ENCODE results near the gene KRTAP20-1.

KRTAP20-1 gene

GRCh38 chr21:30638686-30639085 lies 22.5 kb downstream of the KRTAP20-1 start:
- H3K36me3 ChIP-seq, result no peaks in the 10 kb centered on the region
- no peak overlapping the region for H3K4me3 ChIP-seq
- H4K20me1 ChIP-seq, result no peaks in the 10 kb centered on the region
- no peak overlapping the region for H3K27ac ChIP-seq
- peak; percentile 48; the same call in 1 of the 2 replicates for TF ChIP-seq Cebpa-rat (IDR thresholded peaks at IDR 0.05)
- no peaks in the 10 kb centered on the region for H3K27me3 ChIP-seq
- H3K4me2 ChIP-seq, result no peak overlapping the region
- no peaks in the 10 kb centered on the region for H3K4me1 ChIP-seq
- no peaks in the 10 kb centered on the region for H3K9me3 ChIP-seq
- no peak overlapping the region for H3K9ac ChIP-seq

- H3K4me3 ChIP-seq, result no peak within 1 kb of the TSS
- TF ChIP-seq Cebpa-rat (IDR thresholded peaks at IDR 0.05), result no peak
Observed at GRCh38 chr21:30642564-30642963, 26.3 kb downstream of the KRTAP20-1 start, which contains the start of gene KRTAP20-3. Gene KRTAP20-3 (plus strand): TSS chr21:30642864.

DNA sequence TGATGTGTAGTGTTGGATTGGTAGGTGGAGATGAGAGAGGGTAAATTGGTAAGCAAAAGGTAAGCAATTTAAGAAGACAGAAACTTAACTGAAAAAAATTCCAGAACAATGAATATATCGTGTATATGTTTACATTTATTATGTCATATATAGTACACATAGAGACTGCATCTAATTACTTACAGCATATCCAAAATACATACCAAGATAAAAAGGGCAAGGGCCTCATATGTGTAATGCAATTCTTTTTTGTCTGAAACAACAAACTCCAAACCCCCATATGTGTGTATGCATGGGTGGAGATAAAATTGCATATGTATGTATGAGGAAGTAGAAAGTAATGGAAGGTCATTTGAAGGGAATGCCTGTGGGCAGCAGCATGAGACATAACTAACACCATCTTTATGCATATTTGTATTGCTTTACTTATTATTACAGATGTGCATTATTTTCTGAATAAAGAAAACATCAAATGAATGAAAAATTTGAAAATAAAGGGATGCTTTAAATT lies 30.7 kb downstream of the KRTAP20-1 start:
- no peak for TF ChIP-seq Cebpa-rat (IDR thresholded peaks at IDR 0.05)
- Histone ChIP-seq H3K4me3 (no peak overlapping the region), H3K27me3 (no peaks in the 10 kb centered on the region), H3K36me3 (no peaks in the 10 kb centered on the region), H3K4me2 (no peak overlapping the region), H3K9ac (no peak overlapping the region), H3K9me3 (no peaks in the 10 kb centered on the region), H3K4me1 (no peaks in the 10 kb centered on the region), H4K20me1 (no peaks in the 10 kb centered on the region), H3K27ac (no peak overlapping the region)

More at GRCh38 chr21:30642564-30642963, 26.3 kb downstream of the KRTAP20-1 start, which contains the start of gene KRTAP20-3:
- Histone ChIP-seq H3K9ac (no peak within 1 kb of the TSS), H3K36me3 (no peaks in the 10 kb centered on the region), H3K4me2 (no peak within 1 kb of the TSS), H3K4me1 (no peaks in the 10 kb centered on the region), H3K27me3 (no peaks in the 10 kb centered on the region), H3K9me3 (no peaks in the 10 kb centered on the region), H4K20me1 (no peaks in the 10 kb centered on the region), H3K27ac (no peak within 1 kb of the TSS)

DNA sequence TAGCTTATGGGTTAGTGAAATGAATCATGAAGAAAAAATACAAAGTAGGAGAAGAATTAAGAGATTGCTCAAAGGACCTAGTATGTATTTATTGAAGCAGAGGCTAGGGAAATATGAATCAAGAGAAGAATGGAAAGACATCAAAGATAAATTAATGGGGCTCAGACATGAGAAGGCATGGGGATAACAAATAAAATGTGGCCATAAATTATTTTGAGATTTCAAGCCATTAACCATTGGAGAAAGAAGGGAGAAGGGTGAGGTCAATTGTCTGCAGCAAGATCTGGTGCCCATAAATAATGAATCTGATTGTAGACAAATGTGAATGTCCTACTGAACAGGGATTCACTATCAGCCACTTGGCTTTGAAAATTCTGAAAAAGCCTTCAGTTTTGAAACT lies 36.7 kb downstream of the KRTAP20-1 start:
- H3K36me3 ChIP-seq, result no peaks in the 10 kb centered on the region
- H3K9ac ChIP-seq, result no peak overlapping the region
- no peaks in the 10 kb centered on the region for H3K9me3 ChIP-seq
- no peaks in the 10 kb centered on the region for H4K20me1 ChIP-seq
- H3K4me3 ChIP-seq, result no peak overlapping the region
- no peaks in the 10 kb centered on the region for H3K27me3 ChIP-seq
- TF ChIP-seq Cebpa-rat (IDR thresholded peaks at IDR 0.05), result no peak
- no peak overlapping the region for H3K4me2 ChIP-seq
- H3K4me1 ChIP-seq, result no peaks in the 10 kb centered on the region
- no peak overlapping the region for H3K27ac ChIP-seq
